Lung (tissue), 12 donors: ENCODE data around the gene RIMS3. TPM values are rescaled to one million over a fixed set of nuclear protein-coding genes. Genes with fewer than 3 reads are reported as not detected.

Experiments used
- ATAC-seq: fragments of 200-7000 bp; cut with Tn5 transposase; one replicate; pipeline ENCODE4 v1.9.1; 2020; ENCODE audit warnings: moderate number of reproducible peaks; ENCODE audit not compliant: insufficient read depth, low FRiP score
- DNase-seq, 3 donors: peaks; one replicate each; pipeline ENCODE4 v3.0.0-alpha.2; 2013 to 2017
- H3K27ac ChIP-seq, 2 donors: one replicate each; pipeline ENCODE4 v1.5.1; 2013; ENCODE audit warnings: mild to moderate bottlenecking in 2 of 2, moderate library complexity in 2 of 2, control low read depth in 1 of 2, inconsistent platforms in 1 of 2, low read depth in 1 of 2, low read length in 1 of 2
- H3K27me3 ChIP-seq, 3 donors: one replicate each; pipeline ENCODE4 v1.5.1; 2013; ENCODE audit warnings: low read length in 2 of 3; ENCODE audit not compliant: control insufficient read depth in 3 of 3, insufficient read depth in 3 of 3
- H3K36me3 ChIP-seq, 4 donors: one replicate each; pipeline ENCODE4 v1.5.1; 2013; ENCODE audit warnings: low read length in 4 of 4, mild to moderate bottlenecking in 1 of 4, moderate library complexity in 1 of 4; ENCODE audit not compliant: control insufficient read depth in 4 of 4, insufficient read depth in 4 of 4
- H3K4me1 ChIP-seq, 5 donors: one replicate each; pipeline ENCODE4 v1.5.1; 2013; ENCODE audit warnings: low read length in 5 of 5, mild to moderate bottlenecking in 2 of 5, moderate library complexity in 1 of 5; ENCODE audit not compliant: control insufficient read depth in 5 of 5, insufficient read depth in 5 of 5
- H3K4me3 ChIP-seq: one replicate; pipeline ENCODE4 v1.5.1; 2013; ENCODE audit warnings: mild to moderate bottlenecking, control low read depth, moderate library complexity
- H3K9ac ChIP-seq, 2 donors: one replicate each; pipeline ENCODE4 v1.5.1; 2013; ENCODE audit warnings: low read length in 2 of 2, control low read depth in 1 of 2; ENCODE audit not compliant: insufficient read depth in 1 of 2
- H3K9me3 ChIP-seq, 4 donors: one replicate each; pipeline ENCODE4 v1.5.1; 2013; ENCODE audit warnings: low read length in 3 of 4, mild to moderate bottlenecking in 1 of 4, moderate library complexity in 1 of 4; ENCODE audit not compliant: control insufficient read depth in 4 of 4, insufficient read depth in 3 of 4
- WGBS, 2 donors: extraction: QIAGEN DNeasy Blood & Tissue Kit; methylation state at CpG; one replicate each; pipeline ENCODE4 v1.1.7; 2013; 5-methylcytosine and 5-hydroxymethylcytosine counted together
- polyA plus RNA-seq, 2 donors: library from polyadenylated mRNA; stranded (reverse); fragments of 200-250 nt; gene quantifications; one replicate each; pipeline ENCODE4 v1.2.1, GENCODE V29; 2013
- total RNA-seq, 2 donors: library from RNA; depleted of rRNA in 1 of 2; stranded (reverse); fragments of >200 nt in 1 of 2; gene quantifications; one replicate each; pipeline ENCODE4 v1.2.1, GENCODE V29; 2014 to 2021
- TF ChIP-seq, protein P1 (sequence below): IDR thresholded peaks from 2 replicates; pipeline ENCODE4 v1.5.1; 2012; ENCODE audit warnings: mild to moderate bottlenecking; ENCODE audit errors: control extremely low read depth, extremely low read depth
- donor health status: control.
- donor health status: control.
- donor health status: Bipolar disorder and iron deficiency.
- donor health status: healthy.
- donor health status: DM: yes; HTN: yes; CAD: no.

Gene RIMS3
- total and polyA plus RNA-seq, 4 donors, result 0.93 to 5.5 (median 1.5) TPM

DNA sequence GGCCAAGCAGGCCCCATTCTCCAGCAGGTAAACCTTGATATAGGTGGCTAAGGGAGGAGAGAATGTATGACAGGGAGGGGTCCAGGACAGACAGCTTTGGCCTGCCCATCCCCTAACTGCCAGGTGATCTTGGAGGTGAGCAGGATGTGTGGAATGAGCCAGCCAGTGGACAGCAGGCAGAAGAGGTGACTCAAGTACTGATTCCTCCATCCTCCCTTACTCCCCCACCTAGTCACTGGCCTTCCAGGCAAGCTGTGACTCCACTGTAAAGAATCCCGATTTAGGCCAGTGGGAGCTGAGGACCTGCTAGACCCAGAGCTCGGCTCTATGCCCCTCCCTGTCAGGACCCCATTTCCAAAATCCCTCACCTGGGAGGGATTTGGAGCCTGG is 36.6 kb downstream of the RIMS3 start:
- H3K9ac ChIP-seq, result no peak overlapping the region
- WGBS, 2 donors, result 92% methylated on average over 2 of the region's 2 CpGs

DNA sequence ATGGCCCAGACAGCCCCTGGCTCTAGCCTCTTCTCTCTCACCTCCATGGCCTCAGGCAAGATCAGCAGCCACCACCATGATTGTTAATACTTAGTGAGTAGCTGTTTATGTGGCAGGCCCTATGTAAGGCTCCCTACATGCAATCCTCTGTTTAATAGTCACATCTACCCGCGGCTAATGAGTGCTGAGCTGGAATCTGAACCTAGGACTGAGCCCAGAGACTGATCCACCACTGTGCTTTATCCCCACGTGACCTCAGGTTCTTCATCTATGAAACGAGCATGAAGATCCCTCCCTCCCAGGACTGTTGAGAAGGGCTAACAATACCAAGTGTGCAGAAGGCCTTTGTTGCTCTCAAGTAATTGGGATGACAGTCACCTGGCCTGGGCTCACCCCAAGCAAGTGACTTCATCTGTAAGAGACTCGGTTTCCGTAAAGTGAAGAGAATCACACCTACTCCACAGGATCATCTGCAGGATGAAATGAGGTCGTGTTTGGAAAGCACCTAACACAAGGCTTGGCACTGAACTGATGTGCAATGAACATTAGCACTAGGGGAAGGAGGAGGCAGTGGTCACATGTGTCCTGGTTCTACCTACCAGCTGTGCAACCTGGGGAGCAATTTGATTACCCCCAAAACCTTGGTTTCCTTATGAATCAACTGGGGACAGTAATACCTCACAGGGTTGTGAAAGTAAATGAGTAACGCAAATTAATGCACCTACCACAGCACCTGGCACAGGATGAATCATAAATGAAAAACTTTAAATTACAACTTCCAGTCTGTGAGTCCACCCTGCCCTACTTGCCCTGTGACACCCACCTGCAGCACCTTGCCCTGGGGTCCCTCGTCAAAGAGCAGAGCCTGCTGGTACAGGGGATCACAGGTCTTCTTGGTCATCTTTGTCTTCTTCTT is 37.2 kb downstream of the RIMS3 start:
- no peaks in the 10 kb centered on the region for H3K36me3 ChIP-seq
- H3K9me3 ChIP-seq, result no peaks in the 10 kb centered on the region
- DNase-seq (no peak), ATAC-seq (no peak)
- no peaks in the 10 kb centered on the region for H3K27me3 ChIP-seq
- WGBS, 2 donors, result 78 to 80% methylated on average over 9 of the region's 9 CpGs
- no peak overlapping the region for H3K4me3 ChIP-seq
- no peaks in the 10 kb centered on the region for H3K4me1 ChIP-seq
- H3K9ac ChIP-seq, result no peak overlapping the region
- H3K27ac ChIP-seq, result no peak overlapping the region
- TF ChIP-seq, protein P1, sequence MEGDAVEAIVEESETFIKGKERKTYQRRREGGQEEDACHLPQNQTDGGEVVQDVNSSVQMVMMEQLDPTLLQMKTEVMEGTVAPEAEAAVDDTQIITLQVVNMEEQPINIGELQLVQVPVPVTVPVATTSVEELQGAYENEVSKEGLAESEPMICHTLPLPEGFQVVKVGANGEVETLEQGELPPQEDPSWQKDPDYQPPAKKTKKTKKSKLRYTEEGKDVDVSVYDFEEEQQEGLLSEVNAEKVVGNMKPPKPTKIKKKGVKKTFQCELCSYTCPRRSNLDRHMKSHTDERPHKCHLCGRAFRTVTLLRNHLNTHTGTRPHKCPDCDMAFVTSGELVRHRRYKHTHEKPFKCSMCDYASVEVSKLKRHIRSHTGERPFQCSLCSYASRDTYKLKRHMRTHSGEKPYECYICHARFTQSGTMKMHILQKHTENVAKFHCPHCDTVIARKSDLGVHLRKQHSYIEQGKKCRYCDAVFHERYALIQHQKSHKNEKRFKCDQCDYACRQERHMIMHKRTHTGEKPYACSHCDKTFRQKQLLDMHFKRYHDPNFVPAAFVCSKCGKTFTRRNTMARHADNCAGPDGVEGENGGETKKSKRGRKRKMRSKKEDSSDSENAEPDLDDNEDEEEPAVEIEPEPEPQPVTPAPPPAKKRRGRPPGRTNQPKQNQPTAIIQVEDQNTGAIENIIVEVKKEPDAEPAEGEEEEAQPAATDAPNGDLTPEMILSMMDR, result no peak

More for the DNA sequence above, 36.6 kb downstream of the RIMS3 start:
- no peak overlapping the region for H3K4me3 ChIP-seq
- H3K36me3 ChIP-seq, result no peaks in the 10 kb centered on the region
- no peak for DNase-seq
- ATAC-seq, result no peak
- no peaks in the 10 kb centered on the region for H3K9me3 ChIP-seq
- H3K27me3 ChIP-seq, result no peaks in the 10 kb centered on the region
- no peaks in the 10 kb centered on the region for H3K4me1 ChIP-seq
- no peak overlapping the region for H3K27ac ChIP-seq
- TF ChIP-seq, protein P1, result no peak

DNA sequence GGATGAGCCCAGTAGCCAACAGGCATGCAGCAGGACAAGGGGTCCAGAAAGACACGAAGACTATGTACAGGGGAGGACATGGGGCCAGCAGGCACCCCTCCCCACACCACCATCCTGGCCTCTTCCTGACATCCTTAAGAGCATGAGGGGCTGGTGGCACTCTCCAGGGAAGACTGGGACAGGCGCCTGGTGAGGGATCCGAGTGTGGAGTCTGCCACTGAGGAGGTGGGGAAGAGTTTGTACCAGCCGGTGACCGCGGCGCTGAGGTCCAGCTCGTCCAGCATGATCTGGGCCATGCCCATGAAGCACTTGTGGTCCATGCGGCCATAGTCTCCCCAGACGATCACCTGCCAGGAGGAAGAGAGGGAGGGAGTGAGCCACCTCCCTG is 39.1 kb downstream of the RIMS3 start:
- WGBS, 2 donors, result 93 to 98% methylated on average over 10 of the region's 10 CpGs
- no peak overlapping the region for H3K4me3 ChIP-seq
- no peak overlapping the region for H3K27ac ChIP-seq
- H3K9ac ChIP-seq, result no peak overlapping the region
- TF ChIP-seq, protein P1, result no peak
- no peak for DNase-seq
- H3K36me3 ChIP-seq, result no peaks in the 10 kb centered on the region
- no peaks in the 10 kb centered on the region for H3K4me1 ChIP-seq
- H3K9me3 ChIP-seq, result no peaks in the 10 kb centered on the region
- H3K27me3 ChIP-seq, result no peaks in the 10 kb centered on the region
- ATAC-seq, result no peak
